AG09309 (cell line): ENCODE data around the gene BCL2L13.
A peak's percentile ranks its signal among the peaks of the same experiment; 100 is the strongest.

Experiments
- DNase-seq: peaks from one replicate; pipeline ENCODE4 v3.0.0-alpha.2; 2010; ENCODE audit warnings: low read depth
- H3K4me3 ChIP-seq: 2 replicates; pipeline ENCODE4 v1.5.1; 2011; ENCODE audit warnings: mild to moderate bottlenecking, low read depth, low read length, moderate library complexity; ENCODE audit not compliant: control insufficient read depth
- CTCF ChIP-seq: IDR thresholded peaks from 2 replicates; pipeline ENCODE4 v1.5.1; 2011; ENCODE audit warnings: mild to moderate bottlenecking, low read depth, low read length, inconsistent platforms; ENCODE audit not compliant: insufficient read depth, control insufficient read depth; ENCODE audit errors: missing control alignments

Gene BCL2L13

GRCh38 chr22:17698948-17699347, 60.4 kb downstream of the BCL2L13 start:
- no peak for DNase-seq
- no peak overlapping the region for H3K4me3 ChIP-seq
- no peak for TF ChIP-seq CTCF

- H3K4me3 ChIP-seq, result no peak overlapping the region
- no peak for DNase-seq
- TF ChIP-seq CTCF, result no peak
Measured at GRCh38 chr22:17699696-17700340, 61.3 kb downstream of the BCL2L13 start.

- DNase-seq, result no peak
- TF ChIP-seq CTCF, result no peak
- H3K4me3 ChIP-seq, result no peak overlapping the region
Measured at GRCh38 chr22:17700778-17701177, 62.2 kb downstream of the BCL2L13 start.

- DNase-seq, result no peak
- TF ChIP-seq CTCF, result no peak
- H3K4me3 ChIP-seq, result no peak overlapping the region
Measured at GRCh38 chr22:17703811-17704210, 65.3 kb downstream of the BCL2L13 start.

- no peak overlapping the region for H3K4me3 ChIP-seq
- no peak for DNase-seq
- no peak for TF ChIP-seq CTCF
Measured at GRCh38 chr22:17705546-17705945, 67.0 kb downstream of the BCL2L13 start.

- H3K4me3 ChIP-seq, result no peak overlapping the region; the same call in 1 of the 2 replicates
- peak; percentile 86 for DNase-seq
- no peak for TF ChIP-seq CTCF
Measured at GRCh38 chr22:17705951-17706900, 67.7 kb downstream of the BCL2L13 start.
